Tibial nerve (tissue), 3 donors: ENCODE measurements around the gene PTPRK.

ENCODE experiments used
- POLR2A ChIP-seq, 2 donors: fragments of 450-650 bp; IDR thresholded peaks; one replicate each; pipeline ENCODE4 v1.6.1; 2017; ENCODE audit warnings: antibody characterized with exemption in 2 of 2, mild to moderate bottlenecking in 2 of 2, moderate library complexity in 2 of 2
- TF ChIP-seq, protein P1 (sequence below), 5 experiments: fragments of 200-600 bp in 3 of 5; fragments of 450-650 bp in 2 of 5; sonication (generic) in 3 of 5; IDR thresholded peaks; one replicate each; pipeline ENCODE4 v1.5.1; 2016 to 2019; ENCODE audit warnings: antibody characterized with exemption in 5 of 5, mild to moderate bottlenecking in 3 of 5, moderate library complexity in 2 of 5

DNA sequence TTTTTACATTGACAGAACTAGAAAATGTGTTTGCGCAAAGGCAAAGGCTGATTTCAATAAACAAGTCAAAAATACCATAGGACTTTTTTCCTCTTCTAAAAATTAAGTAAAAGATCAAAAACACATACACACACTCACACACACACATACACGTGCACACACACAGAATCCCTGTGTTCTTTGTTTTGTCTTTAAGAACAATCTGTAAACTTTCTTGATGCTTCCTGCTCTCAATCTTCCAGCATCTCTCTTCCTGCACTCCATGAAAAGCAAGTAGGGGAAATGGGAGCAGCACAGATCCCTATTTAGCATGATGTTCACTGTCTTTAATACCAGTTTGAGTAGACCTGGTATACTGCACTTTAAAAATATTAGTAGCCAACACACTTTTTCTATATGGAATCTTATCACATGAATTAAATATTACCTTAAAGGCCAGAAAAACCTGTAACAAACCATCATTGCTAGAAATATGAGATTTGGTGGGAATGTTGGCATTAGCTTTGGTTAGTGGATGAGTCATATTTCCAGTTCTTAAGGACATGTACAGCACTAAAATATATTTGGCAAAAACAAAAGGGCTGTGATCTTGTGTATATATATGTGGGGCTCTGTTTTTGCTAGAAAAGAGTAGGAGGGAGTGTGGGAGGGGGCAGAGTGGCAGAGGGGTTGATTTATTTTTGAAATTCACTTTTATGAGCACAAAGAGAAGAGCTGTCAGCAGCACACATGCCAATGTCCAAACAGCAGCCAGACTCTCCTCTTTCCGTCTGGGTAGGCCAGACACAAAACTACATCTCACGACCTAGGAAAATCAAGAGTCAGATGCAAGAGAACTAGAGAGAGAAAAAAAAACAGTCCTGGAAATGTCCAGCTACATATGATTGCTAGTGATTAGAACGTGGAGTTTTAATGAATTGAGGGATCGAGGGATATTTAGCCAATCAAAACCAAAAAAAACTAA, 4.6 kb downstream of the PTPRK start:
- TF ChIP-seq, protein P1, sequence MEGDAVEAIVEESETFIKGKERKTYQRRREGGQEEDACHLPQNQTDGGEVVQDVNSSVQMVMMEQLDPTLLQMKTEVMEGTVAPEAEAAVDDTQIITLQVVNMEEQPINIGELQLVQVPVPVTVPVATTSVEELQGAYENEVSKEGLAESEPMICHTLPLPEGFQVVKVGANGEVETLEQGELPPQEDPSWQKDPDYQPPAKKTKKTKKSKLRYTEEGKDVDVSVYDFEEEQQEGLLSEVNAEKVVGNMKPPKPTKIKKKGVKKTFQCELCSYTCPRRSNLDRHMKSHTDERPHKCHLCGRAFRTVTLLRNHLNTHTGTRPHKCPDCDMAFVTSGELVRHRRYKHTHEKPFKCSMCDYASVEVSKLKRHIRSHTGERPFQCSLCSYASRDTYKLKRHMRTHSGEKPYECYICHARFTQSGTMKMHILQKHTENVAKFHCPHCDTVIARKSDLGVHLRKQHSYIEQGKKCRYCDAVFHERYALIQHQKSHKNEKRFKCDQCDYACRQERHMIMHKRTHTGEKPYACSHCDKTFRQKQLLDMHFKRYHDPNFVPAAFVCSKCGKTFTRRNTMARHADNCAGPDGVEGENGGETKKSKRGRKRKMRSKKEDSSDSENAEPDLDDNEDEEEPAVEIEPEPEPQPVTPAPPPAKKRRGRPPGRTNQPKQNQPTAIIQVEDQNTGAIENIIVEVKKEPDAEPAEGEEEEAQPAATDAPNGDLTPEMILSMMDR (IDR thresholded peaks at IDR 0.05), result no peak
- TF ChIP-seq POLR2A (IDR thresholded peaks at IDR 0.05), result no peak
